ENCODE measurements around the gene CEP290.
"Not testable (repeated sequence)": the region's sequence is repeated elsewhere in the genome, so short reads cannot be mapped to it uniquely, and the experiment has no call there.

The CEP290 gene

GRCh38 chr12:88037770-88038169 is 104.1 kb downstream of the CEP290 start:
- no peak for DNase-seq

GRCh38 chr12:88036353-88036965 is 105.4 kb downstream of the CEP290 start:
- no peak for DNase-seq

GRCh38 chr12:88035907-88036289 is 106.0 kb downstream of the CEP290 start:
- no peak for DNase-seq

- peak; percentile 89 for DNase-seq
These were observed 106.5 kb downstream of the CEP290 start for GRCh38 chr12:88035271-88035906.

- DNase-seq, result not testable (repeated sequence)
These were observed 110.7 kb downstream of the CEP290 start for GRCh38 chr12:88031161-88031560.

GRCh38 chr12:88029093-88029665 is 112.7 kb downstream of the CEP290 start, which contains the start of gene C12orf50:
Gene C12orf50 (minus strand): TSS chr12:88029401. CDS start chr12:88026962, 2,439 bp downstream.
- no peak for DNase-seq

GRCh38 chr12:88026196-88026595 is 115.7 kb downstream of the CEP290 start:
- no peak for DNase-seq

- DNase-seq, result no peak
These were observed 123.9 kb downstream of the CEP290 start for GRCh38 chr12:88017964-88018363.

- no peak for DNase-seq
These were observed 126.1 kb downstream of the CEP290 start for GRCh38 chr12:88015825-88016224.

- DNase-seq, result no peak
These were observed 130.1 kb downstream of the CEP290 start for GRCh38 chr12:88011755-88012154.

- no peak for DNase-seq
These were observed 135.5 kb downstream of the CEP290 start for GRCh38 chr12:88006351-88006750.

- DNase-seq, result no peak
These were observed 140.6 kb downstream of the CEP290 start for GRCh38 chr12:88001327-88001726.
